Left lobe of liver (tissue), 2 donors: Measurements from ENCODE around the gene TMEM184C. TPM values are rescaled to one million over a fixed set of nuclear protein-coding genes. Genes with fewer than 3 reads are reported as not detected.

Experiments used
- ATAC-seq: fragments of 200-7000 bp; cut with Tn5 transposase; one replicate; pipeline ENCODE4 v1.9.1; 2020; ENCODE audit warnings: mild to moderate bottlenecking, moderate library complexity
- DNase-seq: peaks from one replicate; pipeline ENCODE4 v3.0.0-alpha.2; 2020; ENCODE audit warnings: low spot score
- total RNA-seq: library from RNA; stranded (reverse); gene quantifications from one replicate; pipeline ENCODE4 v1.2.1, GENCODE V29; 2021
- donor health status: DM: no; HTN: no; CAD: no; lungs with moderate emphysema.
- donor health status: DM: no; HTN: yes; CAD: no.

TMEM184C gene
- total RNA-seq = 22.0 TPM

DNA sequence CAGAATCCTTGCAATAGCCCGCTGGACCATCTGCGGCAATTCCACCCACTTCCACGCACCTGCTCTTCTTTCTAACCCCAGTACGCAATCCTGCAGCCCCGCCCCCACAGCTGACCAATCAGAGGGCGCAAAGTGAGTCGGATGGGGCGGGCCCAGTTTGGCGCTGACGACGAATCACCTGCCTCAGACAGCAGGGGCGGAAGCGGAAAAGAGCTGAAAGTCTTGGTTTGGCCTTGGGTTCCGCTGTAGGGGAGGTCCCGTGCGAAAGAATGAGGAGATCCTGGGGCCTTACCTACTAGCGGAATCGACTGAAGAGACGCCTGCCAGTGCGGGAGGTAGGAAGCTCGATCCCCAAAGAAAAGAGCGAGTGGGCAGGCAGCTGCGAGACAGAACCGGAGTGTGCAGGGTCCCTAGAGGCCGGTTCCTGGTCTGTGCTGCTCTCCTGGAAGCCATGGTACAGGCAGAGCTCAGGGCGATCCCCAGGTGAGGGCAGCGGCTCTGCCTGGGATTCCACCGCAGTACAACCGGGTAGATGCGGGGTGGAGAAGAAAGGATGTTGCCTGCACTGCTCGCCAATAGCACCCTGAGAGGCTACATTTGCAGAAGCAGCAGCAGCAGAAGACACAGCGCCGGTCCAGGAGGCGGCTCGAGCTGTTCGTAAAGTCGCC lies at the start of gene TMEM184C:
Gene TMEM184C, plus strand, starts transcription at position 225 of the 668 bp plus-strand sequence. CDS start 560 bp downstream, outside the sequence.
- peak; percentile 99 for DNase-seq
- ATAC-seq = peak; percentile 98

DNA sequence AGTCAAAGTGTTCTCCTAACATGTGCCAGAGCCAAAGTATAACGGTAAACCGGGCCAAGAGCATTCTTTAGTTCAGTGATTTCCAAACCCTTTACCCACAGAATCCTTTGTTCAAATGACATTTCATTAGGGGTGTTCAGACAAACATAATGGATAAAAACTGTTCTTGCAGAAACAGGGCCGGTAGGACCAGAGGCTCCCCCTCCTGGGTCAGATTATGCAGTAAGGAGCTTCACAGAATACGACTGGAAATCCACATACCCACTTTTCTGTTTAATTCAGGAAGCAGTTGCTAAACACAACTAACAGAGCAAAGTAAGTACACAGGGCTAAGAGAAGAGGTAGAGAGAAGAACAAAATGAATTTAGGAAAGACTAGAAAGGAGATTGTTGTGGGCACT lies 46.6 kb upstream of the TMEM184C start:
- DNase-seq (no peak), ATAC-seq (no peak)

DNA sequence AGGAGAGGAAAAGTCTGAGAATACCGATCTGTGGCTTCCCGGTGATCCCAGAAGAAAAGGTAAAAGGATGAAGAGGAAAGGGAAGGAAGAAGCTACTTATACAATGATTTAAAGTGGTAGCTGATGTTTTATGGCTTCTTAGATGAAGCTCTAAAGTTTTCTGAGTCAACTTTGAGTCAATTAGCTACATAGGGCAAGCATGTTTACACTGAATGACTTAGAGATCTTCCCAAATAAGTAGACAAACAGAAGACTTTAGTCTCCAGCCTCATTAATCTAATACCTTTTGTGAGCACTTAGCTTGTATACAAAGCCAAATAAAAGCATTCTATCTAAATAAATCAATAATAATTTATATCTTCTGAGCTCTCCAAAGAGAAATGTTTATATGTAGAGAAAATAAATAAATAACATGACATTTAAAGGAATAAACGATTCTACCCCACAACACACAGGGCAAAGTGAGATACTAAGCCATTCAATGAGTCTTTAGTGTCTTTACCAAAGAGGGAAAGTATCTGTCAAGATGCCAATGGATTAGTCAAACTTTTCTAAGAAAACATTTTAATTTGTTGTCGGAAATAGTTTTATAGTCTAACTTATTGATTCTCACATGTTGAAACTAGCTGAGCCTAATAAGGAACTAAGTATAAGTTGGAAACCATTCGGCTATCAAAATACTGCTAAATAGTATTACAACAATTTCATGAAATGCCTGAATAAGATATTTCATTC lies 46.0 kb upstream of the TMEM184C start:
- DNase-seq (no peak), ATAC-seq (no peak)

DNA sequence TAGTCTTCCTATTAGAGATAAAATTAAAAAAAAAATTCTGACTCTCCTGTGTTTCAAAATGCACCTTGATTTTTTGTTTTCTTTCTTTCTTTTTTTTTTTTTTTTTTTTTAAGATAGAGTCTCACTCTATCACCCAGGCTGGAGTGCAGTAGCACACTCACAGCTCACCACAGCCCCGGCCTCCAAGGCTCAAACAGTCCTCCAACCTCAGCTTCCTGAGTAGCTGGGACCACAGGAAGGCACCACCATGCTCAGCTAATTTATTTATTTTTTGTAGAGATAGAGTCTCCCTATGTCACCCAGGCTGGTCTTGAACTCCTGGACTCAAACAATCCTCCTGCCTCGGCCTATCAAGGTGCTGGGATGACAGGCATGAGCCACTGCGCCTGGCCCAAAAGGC lies 41.1 kb upstream of the TMEM184C start:
- ATAC-seq (no peak), DNase-seq (no peak)

DNA sequence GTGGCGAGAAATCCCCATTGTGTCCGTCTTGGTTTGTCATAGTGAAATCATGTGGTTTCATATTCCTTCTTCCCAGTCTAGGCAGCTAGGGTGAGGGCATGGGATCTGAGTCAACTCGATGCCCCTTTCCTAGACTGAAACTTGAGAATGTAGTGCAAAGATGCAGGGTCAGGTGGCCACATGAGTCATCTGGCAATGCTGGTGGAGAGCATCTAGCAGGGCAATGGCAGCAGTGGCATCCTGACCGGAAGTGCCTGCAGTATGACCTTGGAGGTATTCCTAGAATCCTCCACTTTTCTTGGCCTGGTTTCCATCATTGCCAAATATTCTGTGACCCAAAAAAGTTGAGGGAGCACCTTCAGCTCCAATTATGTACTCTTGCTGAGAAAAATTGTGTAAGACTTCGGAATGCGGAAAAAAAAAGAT lies 39.1 kb upstream of the TMEM184C start:
- ATAC-seq (no peak), DNase-seq (no peak)

DNA sequence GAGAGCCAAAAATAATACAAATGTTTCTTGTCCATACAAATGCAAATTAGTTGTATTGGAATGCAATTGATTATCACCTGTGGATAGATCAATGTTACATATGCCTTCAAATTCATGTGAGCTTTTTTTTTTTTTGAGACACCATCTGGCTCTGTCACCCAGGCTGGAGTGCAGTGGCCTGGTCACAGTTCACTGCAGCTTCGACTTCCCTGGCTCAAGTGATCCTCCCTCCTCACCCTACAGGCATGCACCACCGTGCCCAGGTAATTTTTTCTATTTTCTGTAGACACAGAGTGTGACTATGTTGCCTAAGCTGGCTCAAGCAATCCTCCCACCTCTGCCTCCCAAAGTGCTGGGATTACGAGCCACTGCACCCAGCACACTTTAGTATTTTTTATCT lies 38.6 kb upstream of the TMEM184C start:
- DNase-seq = no peak
- ATAC-seq = no peak

DNA sequence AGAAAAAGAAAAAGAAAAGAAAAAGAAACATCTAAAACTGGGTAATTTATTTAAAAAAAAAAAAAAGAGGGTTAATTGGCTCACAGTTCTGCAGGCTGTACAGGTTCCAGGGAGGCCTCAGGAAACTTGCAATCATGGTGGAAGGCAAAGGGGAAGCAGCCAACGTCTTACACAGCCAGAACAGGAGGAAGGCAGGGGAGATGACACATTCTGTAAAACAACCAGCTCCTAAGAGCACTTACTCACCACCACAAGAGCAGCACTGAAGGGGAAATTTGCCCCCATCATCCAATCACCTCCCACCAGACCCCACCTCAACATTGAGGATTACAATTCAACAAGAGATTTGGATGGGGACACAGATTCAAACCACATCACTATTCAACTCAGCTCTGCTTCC lies 36.8 kb upstream of the TMEM184C start:
- ATAC-seq = no peak
- DNase-seq = no peak

DNA sequence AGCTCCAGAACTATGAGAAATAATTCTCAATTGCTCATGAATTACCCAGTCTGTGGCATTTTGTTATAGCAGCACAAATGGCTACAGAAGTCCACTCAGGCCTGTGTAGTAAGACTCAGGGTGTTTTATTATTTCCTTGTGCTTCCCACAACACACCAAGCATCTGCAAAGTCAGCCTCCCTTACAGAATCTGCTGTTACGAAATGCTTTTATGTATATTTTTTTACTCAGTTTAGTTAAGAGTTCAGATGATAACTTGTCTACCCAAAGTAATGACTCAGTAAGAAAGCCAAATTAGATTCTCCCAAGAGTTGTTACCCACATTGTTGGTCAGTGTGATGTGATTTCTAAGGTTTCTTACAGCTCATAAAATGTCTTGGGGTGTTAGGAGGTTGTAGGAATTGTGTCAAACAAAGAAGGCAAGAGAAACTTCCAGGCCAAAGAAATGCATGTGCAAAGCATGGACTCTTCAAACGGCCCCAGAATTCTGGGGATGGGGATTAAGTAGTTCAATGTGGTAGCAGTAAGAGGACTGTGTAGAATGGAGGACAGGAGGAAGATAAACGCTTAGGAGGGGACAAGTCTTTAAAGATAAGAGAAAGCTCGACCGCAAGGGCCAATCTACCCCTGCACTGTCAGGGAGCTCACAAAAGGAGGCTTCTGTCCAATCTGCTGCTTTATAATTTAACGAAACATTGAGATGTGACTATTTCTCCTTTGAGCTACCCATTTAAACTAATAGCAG lies 35.4 kb upstream of the TMEM184C start:
- ATAC-seq (no peak), DNase-seq (no peak)

DNA sequence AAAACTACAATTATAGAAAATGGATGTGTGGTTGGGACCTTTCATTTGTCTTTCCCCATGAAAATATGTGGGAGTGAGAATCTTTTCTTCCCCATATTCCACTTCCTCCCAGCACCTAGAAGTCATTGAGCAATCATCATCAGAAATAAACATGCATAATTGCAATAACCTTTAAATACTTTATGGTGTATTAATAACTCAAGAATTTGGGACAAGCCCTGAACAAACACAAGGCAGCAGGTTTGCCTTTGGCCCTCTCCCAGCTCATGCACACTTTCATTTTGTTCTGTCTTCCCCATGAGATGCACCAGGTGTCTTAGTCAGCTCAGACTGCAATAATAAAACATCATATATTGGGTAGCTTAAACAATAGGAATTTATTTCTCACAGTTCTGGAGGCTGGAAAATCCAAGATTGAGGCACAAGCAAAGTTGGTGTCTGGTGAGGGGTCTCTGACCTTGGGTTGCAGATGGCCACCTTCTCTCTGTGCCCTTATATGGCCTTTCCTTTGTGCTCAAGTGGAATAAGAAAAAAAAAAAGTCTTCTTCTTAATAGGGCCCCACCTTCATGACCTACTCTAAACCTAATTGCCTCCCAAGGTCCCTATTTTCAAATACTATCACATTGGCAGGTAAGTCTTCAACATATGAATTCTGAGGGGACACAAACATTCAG lies 34.7 kb upstream of the TMEM184C start:
- ATAC-seq = no peak
- no peak for DNase-seq

DNA sequence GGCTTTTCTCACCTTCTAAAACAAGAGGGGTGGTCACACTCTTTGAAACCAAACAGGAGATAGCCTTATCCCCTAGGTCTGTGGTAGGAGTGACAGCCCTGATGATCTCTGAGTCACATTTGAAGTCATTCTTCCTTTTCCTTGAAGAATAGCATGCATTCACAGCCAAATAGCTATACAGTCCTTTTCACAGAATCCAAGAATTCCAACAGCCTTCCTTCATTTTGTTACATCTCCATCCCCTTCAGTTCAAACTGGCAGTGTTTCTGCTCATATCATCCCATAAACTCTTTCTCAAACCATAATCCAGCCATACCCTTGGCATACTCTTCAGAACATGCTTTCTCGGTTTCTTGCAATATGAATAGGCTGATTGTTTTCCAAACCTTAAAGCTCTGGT lies 33.3 kb upstream of the TMEM184C start:
- DNase-seq = no peak
- no peak for ATAC-seq

DNA sequence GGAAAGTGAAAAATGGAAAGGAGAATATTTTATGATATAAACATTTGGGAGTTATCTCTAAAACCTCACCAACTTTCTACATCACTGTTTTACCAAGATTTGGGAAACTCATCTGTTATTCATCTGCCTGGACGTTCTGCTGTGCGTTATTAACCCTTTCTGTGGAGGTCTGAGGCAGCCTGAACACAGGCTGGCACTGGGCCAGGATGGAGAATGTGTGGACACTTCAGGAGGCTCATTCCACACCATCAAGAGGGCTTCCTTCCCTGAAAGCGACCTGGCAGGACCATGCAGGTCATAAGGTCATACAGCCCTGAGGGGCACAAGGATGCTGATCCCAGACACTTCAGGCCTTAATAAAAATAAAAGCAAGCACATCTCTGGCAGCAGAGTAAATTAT lies 31.2 kb upstream of the TMEM184C start:
- DNase-seq = no peak
- no peak for ATAC-seq

DNA sequence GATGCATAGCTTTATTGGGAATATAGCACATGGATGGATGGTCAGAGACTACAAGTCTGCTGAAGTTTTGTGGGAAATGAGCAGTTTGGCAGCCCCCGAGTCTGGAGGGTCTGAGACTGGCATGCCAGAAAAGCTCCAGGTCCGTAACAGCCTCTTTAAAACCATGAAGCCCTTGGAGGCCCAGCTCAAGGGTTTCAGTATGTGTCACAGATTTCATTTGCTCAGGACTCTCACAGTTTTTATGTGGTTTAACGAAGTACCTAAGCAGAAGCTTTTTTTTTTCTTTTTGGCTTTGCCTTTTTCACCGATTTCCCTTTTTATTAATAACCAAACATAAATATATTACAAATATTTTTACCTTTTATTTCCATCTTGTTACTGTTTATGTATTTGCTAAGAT lies 30.6 kb upstream of the TMEM184C start:
- ATAC-seq = no peak
- no peak for DNase-seq

DNA sequence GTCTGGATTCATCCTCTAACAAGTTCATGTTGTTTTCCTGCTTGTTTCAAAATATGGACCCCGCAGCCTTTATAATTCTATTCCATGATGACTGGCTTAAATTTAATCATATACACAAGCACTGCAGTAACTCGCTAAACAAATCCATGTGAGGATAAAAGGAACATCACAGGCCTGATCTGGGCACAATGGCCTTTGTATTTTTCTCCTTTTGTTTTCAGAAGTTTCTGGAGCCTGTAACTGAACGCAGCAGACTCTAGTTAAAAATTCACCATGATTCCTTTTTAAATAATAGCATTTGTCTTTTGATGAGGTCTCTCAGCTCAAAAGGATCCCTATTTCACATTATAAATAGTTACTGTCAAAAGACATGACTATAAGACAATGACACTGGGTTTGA lies 30.2 kb upstream of the TMEM184C start:
- ATAC-seq = no peak
- DNase-seq = no peak

DNA sequence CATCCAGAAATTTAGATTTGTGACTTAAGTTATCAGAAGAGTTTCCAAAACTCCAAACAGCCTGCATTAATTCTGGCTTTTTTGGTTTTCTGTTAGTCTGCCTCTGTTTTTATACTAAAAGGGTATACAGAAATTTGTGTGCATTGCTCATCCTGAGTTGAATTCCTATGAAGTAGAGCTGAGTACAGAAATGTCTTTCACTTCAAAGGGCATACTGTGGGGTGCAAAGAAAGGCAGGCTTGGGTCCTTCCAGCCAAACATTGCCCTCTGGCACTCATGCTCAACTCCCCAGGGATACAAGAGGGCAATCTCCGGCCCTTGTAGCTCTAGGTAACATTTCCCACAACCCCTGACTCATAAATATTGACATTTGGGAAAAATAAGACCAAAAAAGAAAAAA lies 27.6 kb upstream of the TMEM184C start:
- ATAC-seq (no peak), DNase-seq (no peak)

DNA sequence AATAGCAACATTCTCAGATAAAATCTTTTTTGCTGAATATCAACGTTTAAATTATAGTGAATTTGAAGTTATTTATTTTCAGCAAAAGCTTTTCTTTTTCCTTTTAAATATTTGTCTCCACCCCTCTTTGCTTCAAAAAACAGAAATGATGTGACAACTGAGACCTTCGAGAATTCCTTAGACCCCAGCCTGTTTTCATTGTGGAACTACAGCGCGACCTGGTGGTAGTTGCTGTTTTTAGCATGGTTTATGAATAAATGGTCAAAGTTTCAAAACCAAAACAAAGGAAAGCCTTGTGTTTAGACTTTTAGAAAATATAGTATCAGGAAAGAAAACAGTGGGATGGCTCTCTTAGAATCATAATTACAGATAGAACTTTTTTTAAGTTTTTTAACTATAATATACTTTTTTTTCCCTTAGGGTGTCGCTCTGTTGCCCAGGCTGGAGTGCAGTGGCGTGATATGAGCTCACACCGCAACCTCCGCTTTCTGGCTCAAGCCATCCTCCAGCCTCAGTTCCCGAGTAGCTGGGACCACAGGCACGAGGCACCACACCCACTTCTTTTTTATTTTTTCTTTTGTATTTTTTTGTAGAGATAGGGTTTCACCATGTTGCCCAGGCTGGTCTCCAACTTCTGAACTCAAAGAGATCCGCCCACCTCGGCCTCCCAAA lies 26.8 kb upstream of the TMEM184C start:
- ATAC-seq (peak; percentile 62), DNase-seq (no peak)

DNA sequence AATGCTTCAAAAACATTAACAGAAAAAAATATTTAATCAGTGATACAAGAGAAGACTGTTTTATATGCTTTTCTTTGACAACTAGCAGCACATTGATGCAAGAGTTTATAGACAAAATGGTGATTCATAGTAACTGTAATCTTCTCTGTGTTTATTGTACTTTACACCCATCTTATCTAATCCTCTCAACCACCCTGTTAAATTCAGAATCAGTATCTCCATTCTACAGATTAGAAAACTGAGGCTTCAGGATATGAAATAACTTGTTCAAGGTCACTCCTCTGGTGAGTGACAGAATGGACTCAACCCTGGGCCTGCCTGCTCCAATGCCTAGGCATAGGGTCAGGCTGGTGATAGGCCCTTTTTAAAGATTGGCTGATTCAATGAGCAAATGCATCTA lies 26.1 kb upstream of the TMEM184C start:
- ATAC-seq = no peak
- no peak for DNase-seq

DNA sequence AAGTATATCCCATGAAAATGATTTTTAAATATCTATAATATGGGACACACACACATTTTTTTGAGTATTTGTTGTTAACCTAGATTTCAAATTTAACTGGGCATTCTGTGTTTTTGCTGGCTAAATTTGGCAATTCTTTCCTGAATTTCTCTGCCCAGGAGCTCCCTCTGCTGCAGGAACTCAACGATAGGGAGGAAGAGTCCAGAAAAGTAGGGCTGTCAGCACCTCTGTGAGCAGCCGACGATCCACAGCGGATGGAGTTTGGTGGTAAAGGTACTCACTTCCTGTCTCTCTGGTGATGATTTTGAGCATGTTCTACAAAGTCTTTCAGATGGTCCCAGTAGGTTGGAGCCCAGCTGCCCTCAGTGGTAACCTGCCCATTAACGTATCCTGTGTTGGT lies 23.1 kb upstream of the TMEM184C start:
- DNase-seq = no peak
- ATAC-seq = peak; percentile 35

DNA sequence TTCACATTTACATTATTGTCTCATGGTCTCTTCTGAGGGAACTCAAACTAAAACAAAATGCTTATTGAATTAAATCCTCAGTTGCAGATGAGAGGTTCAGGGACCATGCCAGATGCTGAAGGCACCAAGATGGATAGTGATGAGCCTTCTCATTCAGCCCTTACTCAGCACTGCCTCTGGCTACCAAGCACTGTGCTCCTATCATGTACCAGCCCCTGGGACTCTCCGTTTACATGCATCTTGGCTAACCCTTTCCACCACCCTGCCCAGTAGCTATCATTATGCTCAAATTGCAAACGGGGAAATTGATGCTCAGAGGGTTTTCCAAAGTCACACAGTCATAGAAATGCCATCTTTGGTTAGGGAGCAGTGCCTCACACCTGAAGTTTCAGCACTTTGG lies 22.6 kb upstream of the TMEM184C start:
- no peak for DNase-seq
- no peak for ATAC-seq

DNA sequence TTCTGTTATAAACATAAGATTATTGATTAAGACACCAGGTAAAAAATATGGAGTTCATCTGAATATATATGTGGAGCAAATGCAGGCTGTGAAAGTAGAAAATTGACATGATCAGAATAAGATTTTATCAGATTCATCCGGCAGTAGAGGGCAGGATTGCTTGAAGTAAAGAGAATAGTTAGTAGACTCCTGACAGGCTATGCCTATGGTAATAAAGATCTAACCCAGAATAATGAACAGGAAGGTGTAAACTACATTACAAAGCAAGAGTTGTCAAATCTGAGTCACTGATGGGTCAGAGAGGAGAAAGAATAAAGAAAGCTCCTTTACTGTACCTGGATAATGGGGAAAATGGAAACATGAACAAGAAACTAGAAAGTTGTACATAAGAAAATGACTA lies 20.8 kb upstream of the TMEM184C start:
- DNase-seq (no peak), ATAC-seq (no peak)

DNA sequence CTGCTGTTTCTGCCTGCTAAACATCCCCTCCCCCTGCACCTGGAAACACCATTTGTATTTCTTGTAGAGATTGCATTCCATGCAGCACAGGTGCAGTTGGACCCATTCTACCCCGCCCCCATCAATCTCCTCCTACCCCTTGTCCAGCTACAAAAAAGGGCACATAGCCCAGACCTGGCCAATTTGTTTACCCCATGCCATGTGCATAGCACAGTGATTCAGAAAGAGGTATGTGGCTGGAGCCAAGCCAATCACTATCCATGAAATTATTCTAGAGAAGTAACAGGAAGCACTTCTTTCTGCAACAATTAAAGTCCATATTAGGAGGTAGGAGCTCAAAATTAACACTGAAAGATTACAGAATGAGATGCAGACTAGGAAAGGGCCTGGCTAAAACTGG lies 20.2 kb upstream of the TMEM184C start:
- DNase-seq = no peak

DNA sequence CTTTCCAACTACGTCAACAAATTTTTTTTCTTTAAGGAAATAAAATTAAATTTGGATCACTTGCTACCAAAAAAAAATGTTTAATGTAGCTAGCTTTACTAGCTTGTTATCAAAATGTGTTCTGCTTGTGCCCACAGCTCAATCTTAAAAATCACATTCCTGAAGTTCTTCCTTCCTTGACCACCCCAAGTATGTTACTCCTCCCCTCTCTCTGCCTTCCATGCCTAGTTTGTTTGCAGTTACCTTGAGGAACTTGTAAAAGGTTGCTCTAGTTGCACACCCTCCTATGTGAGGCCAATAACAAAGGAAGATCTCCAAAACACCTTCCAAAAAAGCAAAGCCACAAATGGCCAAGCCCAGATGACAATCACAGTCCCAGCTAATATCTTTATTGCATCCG lies 19.6 kb upstream of the TMEM184C start:
- ATAC-seq (no peak), DNase-seq (no peak)

More for the DNA sequence above, 20.2 kb upstream of the TMEM184C start:
- no peak for ATAC-seq
